ENCODE data around the gene PDZRN3.

Gene PDZRN3

GRCh38 chr3:73365756-73366397 is 258.9 kb downstream of the PDZRN3 start:
- no peak overlapping the region for H3K9ac ChIP-seq (ENCODE audit: low read length)
- no peaks in the 10 kb centered on the region for H3K36me3 ChIP-seq (ENCODE audit: control insufficient read depth, insufficient read depth, low read length)
- H3K4me3 ChIP-seq (ENCODE audit: low read length) = no peak overlapping the region
- H3K4me1 ChIP-seq (ENCODE audit: control insufficient read depth, insufficient read depth, low read length) = no peaks in the 10 kb centered on the region
- no peaks in the 10 kb centered on the region for H3K27me3 ChIP-seq (ENCODE audit: control insufficient read depth, insufficient read depth, low read length)
- H3K9me3 ChIP-seq (ENCODE audit: control insufficient read depth, low read length) = no peaks in the 10 kb centered on the region

- no peaks in the 10 kb centered on the region for H3K36me3 ChIP-seq (ENCODE audit: control insufficient read depth, insufficient read depth, low read length)
- H3K4me3 ChIP-seq (ENCODE audit: low read length) = no peak overlapping the region
- no peaks in the 10 kb centered on the region for H3K9me3 ChIP-seq (ENCODE audit: control insufficient read depth, low read length)
- no peak overlapping the region for H3K9ac ChIP-seq (ENCODE audit: low read length)
- no peaks in the 10 kb centered on the region for H3K27me3 ChIP-seq (ENCODE audit: control insufficient read depth, insufficient read depth, low read length)
- H3K4me1 ChIP-seq (ENCODE audit: control insufficient read depth, insufficient read depth, low read length) = no peaks in the 10 kb centered on the region
These were observed 260.2 kb downstream of the PDZRN3 start for GRCh38 chr3:73364517-73364916.

- no peak overlapping the region for H3K4me3 ChIP-seq (ENCODE audit: low read length)
- no peaks in the 10 kb centered on the region for H3K36me3 ChIP-seq (ENCODE audit: control insufficient read depth, insufficient read depth, low read length)
- H3K4me1 ChIP-seq (ENCODE audit: control insufficient read depth, insufficient read depth, low read length) = no peaks in the 10 kb centered on the region
- H3K9ac ChIP-seq (ENCODE audit: low read length) = no peak overlapping the region
- H3K27me3 ChIP-seq (ENCODE audit: control insufficient read depth, insufficient read depth, low read length) = no peaks in the 10 kb centered on the region
- H3K9me3 ChIP-seq (ENCODE audit: control insufficient read depth, low read length) = no peaks in the 10 kb centered on the region
These were observed 261.6 kb downstream of the PDZRN3 start for GRCh38 chr3:73363093-73363492.

- Histone ChIP-seq H3K9me3 (ENCODE audit: control insufficient read depth, low read length) (no peaks in the 10 kb centered on the region), H3K4me1 (ENCODE audit: control insufficient read depth, insufficient read depth, low read length) (no peaks in the 10 kb centered on the region), H3K27me3 (ENCODE audit: control insufficient read depth, insufficient read depth, low read length) (no peaks in the 10 kb centered on the region), H3K4me3 (ENCODE audit: low read length) (no peak overlapping the region), H3K9ac (ENCODE audit: low read length) (no peak overlapping the region), H3K36me3 (ENCODE audit: control insufficient read depth, insufficient read depth, low read length) (no peaks in the 10 kb centered on the region)
These were observed 263.1 kb downstream of the PDZRN3 start for GRCh38 chr3:73361591-73361990.

- Histone ChIP-seq H3K36me3 (ENCODE audit: control insufficient read depth, insufficient read depth, low read length) (no peaks in the 10 kb centered on the region), H3K9ac (ENCODE audit: low read length) (no peak overlapping the region), H3K4me3 (ENCODE audit: low read length) (no peak overlapping the region), H3K27me3 (ENCODE audit: control insufficient read depth, insufficient read depth, low read length) (no peaks in the 10 kb centered on the region), H3K4me1 (ENCODE audit: control insufficient read depth, insufficient read depth, low read length) (no peaks in the 10 kb centered on the region), H3K9me3 (ENCODE audit: control insufficient read depth, low read length) (no peaks in the 10 kb centered on the region)
These were observed 271.0 kb downstream of the PDZRN3 start for GRCh38 chr3:73353649-73354217.

- no peaks in the 10 kb centered on the region for H3K9me3 ChIP-seq (ENCODE audit: control insufficient read depth, low read length)
- H3K9ac ChIP-seq (ENCODE audit: low read length) = no peak overlapping the region
- no peaks in the 10 kb centered on the region for H3K4me1 ChIP-seq (ENCODE audit: control insufficient read depth, insufficient read depth, low read length)
- H3K4me3 ChIP-seq (ENCODE audit: low read length) = no peak overlapping the region
- no peaks in the 10 kb centered on the region for H3K36me3 ChIP-seq (ENCODE audit: control insufficient read depth, insufficient read depth, low read length)
- no peaks in the 10 kb centered on the region for H3K27me3 ChIP-seq (ENCODE audit: control insufficient read depth, insufficient read depth, low read length)
These were observed 271.7 kb downstream of the PDZRN3 start for GRCh38 chr3:73352841-73353645.

- Histone ChIP-seq H3K27me3 (ENCODE audit: control insufficient read depth, insufficient read depth, low read length) (no peaks in the 10 kb centered on the region), H3K4me3 (ENCODE audit: low read length) (no peak overlapping the region), H3K36me3 (ENCODE audit: control insufficient read depth, insufficient read depth, low read length) (no peaks in the 10 kb centered on the region), H3K4me1 (ENCODE audit: control insufficient read depth, insufficient read depth, low read length) (no peaks in the 10 kb centered on the region), H3K9me3 (ENCODE audit: control insufficient read depth, low read length) (no peaks in the 10 kb centered on the region), H3K9ac (ENCODE audit: low read length) (no peak overlapping the region)
These were observed 273.2 kb downstream of the PDZRN3 start for GRCh38 chr3:73351423-73352071.

- Histone ChIP-seq H3K9ac (ENCODE audit: low read length) (no peak overlapping the region), H3K9me3 (ENCODE audit: control insufficient read depth, low read length) (no peaks in the 10 kb centered on the region), H3K4me1 (ENCODE audit: control insufficient read depth, insufficient read depth, low read length) (no peaks in the 10 kb centered on the region), H3K4me3 (ENCODE audit: low read length) (no peak overlapping the region), H3K36me3 (ENCODE audit: control insufficient read depth, insufficient read depth, low read length) (no peaks in the 10 kb centered on the region), H3K27me3 (ENCODE audit: control insufficient read depth, insufficient read depth, low read length) (no peaks in the 10 kb centered on the region)
These were observed 273.7 kb downstream of the PDZRN3 start for GRCh38 chr3:73350996-73351395.

GRCh38 chr3:73349657-73350056 is 275.1 kb downstream of the PDZRN3 start:
- H3K36me3 ChIP-seq (ENCODE audit: control insufficient read depth, insufficient read depth, low read length) = no peaks in the 10 kb centered on the region
- H3K9me3 ChIP-seq (ENCODE audit: control insufficient read depth, low read length) = no peaks in the 10 kb centered on the region
- no peaks in the 10 kb centered on the region for H3K4me1 ChIP-seq (ENCODE audit: control insufficient read depth, insufficient read depth, low read length)
- no peak overlapping the region for H3K4me3 ChIP-seq (ENCODE audit: low read length)
- H3K27me3 ChIP-seq (ENCODE audit: control insufficient read depth, insufficient read depth, low read length) = no peaks in the 10 kb centered on the region
- no peak overlapping the region for H3K9ac ChIP-seq (ENCODE audit: low read length)

- Histone ChIP-seq H3K36me3 (ENCODE audit: control insufficient read depth, insufficient read depth, low read length) (no peaks in the 10 kb centered on the region), H3K9me3 (ENCODE audit: control insufficient read depth, low read length) (no peaks in the 10 kb centered on the region), H3K9ac (ENCODE audit: low read length) (no peak overlapping the region), H3K4me3 (ENCODE audit: low read length) (no peak overlapping the region), H3K4me1 (ENCODE audit: control insufficient read depth, insufficient read depth, low read length) (no peaks in the 10 kb centered on the region), H3K27me3 (ENCODE audit: control insufficient read depth, insufficient read depth, low read length) (no peaks in the 10 kb centered on the region)
These were observed 282.7 kb downstream of the PDZRN3 start for GRCh38 chr3:73342077-73342476.

GRCh38 chr3:73341272-73341935 is 283.3 kb downstream of the PDZRN3 start:
- Histone ChIP-seq H3K4me3 (ENCODE audit: low read length) (no peak overlapping the region), H3K4me1 (ENCODE audit: control insufficient read depth, insufficient read depth, low read length) (no peaks in the 10 kb centered on the region), H3K27me3 (ENCODE audit: control insufficient read depth, insufficient read depth, low read length) (no peaks in the 10 kb centered on the region), H3K9ac (ENCODE audit: low read length) (no peak overlapping the region), H3K9me3 (ENCODE audit: control insufficient read depth, low read length) (no peaks in the 10 kb centered on the region), H3K36me3 (ENCODE audit: control insufficient read depth, insufficient read depth, low read length) (no peaks in the 10 kb centered on the region)

Data from mucosa of stomach (tissue), 1 donor.